Activated CD8-positive, alpha-beta T cell treated with anti-CD3 and anti-CD28 coated beads, Interleukin-2, amount 10 ng/mL, durations not matched to agents 7 days and 5 days (primary cell): ENCODE measurements around the gene PLA2G4E. TPM values are rescaled to one million over a fixed set of nuclear protein-coding genes. Genes with fewer than 3 reads are reported as not detected.

Experiments used
- ATAC-seq: fragments of 150-1000 bp; cut with Tn5 transposase; one replicate; pipeline ENCODE4 v1.10.0; 2021; ENCODE audit warnings: moderate library complexity
- CTCF ChIA-PET: fragments of 350-600 bp; sonication (Branson Sonifier 250); formaldehyde crosslinking; loops from one replicate; lab custom pipeline; 2021; ENCODE audit warnings: antibody characterized with exemption; lab: Charles Lee
- POLR2A ChIA-PET: fragments of 350-600 bp; sonication (Branson Sonifier 250); formaldehyde crosslinking; loops from one replicate; lab custom pipeline; 2021; ENCODE audit warnings: antibody characterized with exemption; lab: Charles Lee
- DNase-seq: peaks from one replicate; pipeline ENCODE4 v3.0.0-alpha.2; 2020
- H3K27ac Mint-ChIP-seq: one replicate; pipeline ENCODE4 v1.8.0; 2021; ENCODE audit warnings: mild to moderate bottlenecking, mixed read lengths
- H3K27me3 Mint-ChIP-seq: one replicate; pipeline ENCODE4 v1.8.0; 2021; ENCODE audit warnings: low read depth, mixed read lengths
- H3K36me3 Mint-ChIP-seq: one replicate; pipeline ENCODE4 v1.8.0; 2021; ENCODE audit warnings: low read depth, mixed read lengths
- H3K4me1 Mint-ChIP-seq: one replicate; pipeline ENCODE4 v1.8.0; 2021; ENCODE audit warnings: low read depth, mixed read lengths
- H3K4me3 Mint-ChIP-seq: one replicate; pipeline ENCODE4 v1.8.0; 2021; ENCODE audit warnings: mild to moderate bottlenecking, mixed read lengths
- H3K9me3 Mint-ChIP-seq: one replicate; pipeline ENCODE4 v1.8.0; 2022; ENCODE audit warnings: mixed read lengths; ENCODE audit not compliant: insufficient read depth
- total RNA-seq, 2 experiments: library from RNA; stranded (reverse); gene quantifications; one replicate each; pipeline ENCODE4 v1.2.3, GENCODE V29; 2021

The PLA2G4E gene
- total RNA-seq, 2 experiments from 2014 or later: not detected

GRCh38 chr15:41996921-41997592, 23.8 kb downstream of the PLA2G4E start:
- Mint-ChIP-seq H3K4me3 (no peak overlapping the region), H3K4me1 (no peaks in the 10 kb centered on the region), H3K9me3 (no peaks in the 10 kb centered on the region), H3K36me3 (no peaks in the 10 kb centered on the region), H3K27ac (no peak overlapping the region), H3K27me3 (no peaks in the 10 kb centered on the region)
- ATAC-seq (no peak), DNase-seq (no peak)
- ChIA-PET CTCF (interaction anchor here (0.8 to 2.1 kb wide), 4 partner anchors 8 to 60 kb away, joined by 3 to 11 read pairs (median 6); no protein-coding TSS in a partner anchor), POLR2A (no interaction called here)

- POLR2A ChIA-PET: no interaction called here
- Mint-ChIP-seq H3K4me1 (no peaks in the 10 kb centered on the region), H3K36me3 (no peaks in the 10 kb centered on the region), H3K27ac (no peak overlapping the region), H3K9me3 (no peaks in the 10 kb centered on the region), H3K4me3 (no peak overlapping the region), H3K27me3 (no peaks in the 10 kb centered on the region)
- DNase-seq (no peak), ATAC-seq (no peak)
- CTCF ChIA-PET: interaction anchor here (1.7 kb wide), 1 partner anchor 61 kb away, joined by 4 read pairs; no protein-coding TSS in a partner anchor
Measured at GRCh38 chr15:41996376-41996775, 24.5 kb downstream of the PLA2G4E start.

- DNase-seq (no peak), ATAC-seq (no peak)
- Mint-ChIP-seq H3K27me3 (no peaks in the 10 kb centered on the region), H3K36me3 (no peaks in the 10 kb centered on the region), H3K9me3 (no peaks in the 10 kb centered on the region), H3K4me3 (no peak overlapping the region), H3K4me1 (no peaks in the 10 kb centered on the region), H3K27ac (no peak overlapping the region)
- ChIA-PET CTCF (interaction anchor here (0.8 to 1.7 kb wide), 4 partner anchors 57 to 83 kb away, joined by 3 to 4 read pairs (median 4); no protein-coding TSS in a partner anchor), POLR2A (no interaction called here)
Measured at GRCh38 chr15:41995476-41995855, 25.4 kb downstream of the PLA2G4E start.

- DNase-seq (no peak), ATAC-seq (no peak)
- Mint-ChIP-seq H3K9me3 (no peaks in the 10 kb centered on the region), H3K27me3 (no peaks in the 10 kb centered on the region), H3K4me3 (no peak overlapping the region), H3K27ac (no peak overlapping the region), H3K36me3 (no peaks in the 10 kb centered on the region), H3K4me1 (no peaks in the 10 kb centered on the region)
- ChIA-PET CTCF (interaction anchor here (0.8 to 1.7 kb wide), 4 partner anchors 57 to 84 kb away, joined by 3 to 4 read pairs (median 4); no protein-coding TSS in a partner anchor), POLR2A (no interaction called here)
Measured at GRCh38 chr15:41994772-41995475, 25.9 kb downstream of the PLA2G4E start.

GRCh38 chr15:41994171-41994650, 26.6 kb downstream of the PLA2G4E start:
- ChIA-PET CTCF (interaction anchor here (0.8 to 1.4 kb wide), 3 partner anchors 72 to 90 kb away, joined by 3 to 4 read pairs (median 3); no protein-coding TSS in a partner anchor), POLR2A (no interaction called here)
- Mint-ChIP-seq H3K4me3 (no peak overlapping the region), H3K27ac (no peak overlapping the region), H3K36me3 (no peaks in the 10 kb centered on the region), H3K27me3 (no peaks in the 10 kb centered on the region), H3K4me1 (no peaks in the 10 kb centered on the region), H3K9me3 (no peaks in the 10 kb centered on the region)
- DNase-seq (no peak), ATAC-seq (no peak)

- H3K9me3 Mint-ChIP-seq: no peaks in the 10 kb centered on the region
- CTCF ChIA-PET: interaction anchor here (1.1 kb wide), 1 partner anchor 91 kb away, joined by 3 read pairs; no protein-coding TSS in a partner anchor
- H3K4me3 Mint-ChIP-seq: no peak overlapping the region
- H3K27ac Mint-ChIP-seq: no peak overlapping the region
- H3K36me3 Mint-ChIP-seq: no peaks in the 10 kb centered on the region
- H3K4me1 Mint-ChIP-seq: no peaks in the 10 kb centered on the region
- POLR2A ChIA-PET: no interaction called here
- H3K27me3 Mint-ChIP-seq: no peaks in the 10 kb centered on the region
- DNase-seq (no peak), ATAC-seq (no peak)
Measured at GRCh38 chr15:41993472-41994170, 27.2 kb downstream of the PLA2G4E start.

- no peaks in the 10 kb centered on the region for H3K27me3 Mint-ChIP-seq
- no peak overlapping the region for H3K27ac Mint-ChIP-seq
- H3K9me3 Mint-ChIP-seq: no peaks in the 10 kb centered on the region
- H3K4me3 Mint-ChIP-seq: no peak overlapping the region
- ATAC-seq (no peak), DNase-seq (no peak)
- ChIA-PET CTCF (interaction anchor here (1.1 kb wide), 1 partner anchor 91 kb away, joined by 3 read pairs; no protein-coding TSS in a partner anchor), POLR2A (no interaction called here)
- H3K36me3 Mint-ChIP-seq: no peaks in the 10 kb centered on the region
- no peaks in the 10 kb centered on the region for H3K4me1 Mint-ChIP-seq
Measured at GRCh38 chr15:41992803-41993190, 28.0 kb downstream of the PLA2G4E start.

- Mint-ChIP-seq H3K27ac (no peak overlapping the region), H3K27me3 (no peaks in the 10 kb centered on the region), H3K4me1 (no peaks in the 10 kb centered on the region), H3K36me3 (no peaks in the 10 kb centered on the region), H3K4me3 (no peak overlapping the region), H3K9me3 (no peaks in the 10 kb centered on the region)
- DNase-seq (no peak), ATAC-seq (no peak)
- ChIA-PET POLR2A (no interaction called here), CTCF (no interaction called here)
Measured at GRCh38 chr15:41992151-41992802, 28.6 kb downstream of the PLA2G4E start.

GRCh38 chr15:41990691-41991090, 30.2 kb downstream of the PLA2G4E start:
- ChIA-PET CTCF (interaction anchor here (1.0 to 4.0 kb wide), 18 partner anchors 11 to 148 kb away, joined by 3 to 64 read pairs (median 8); no protein-coding TSS in a partner anchor), POLR2A (no interaction called here)
- Mint-ChIP-seq H3K27ac (no peak overlapping the region), H3K36me3 (no peaks in the 10 kb centered on the region), H3K9me3 (no peaks in the 10 kb centered on the region), H3K27me3 (no peaks in the 10 kb centered on the region), H3K4me3 (no peak overlapping the region), H3K4me1 (no peaks in the 10 kb centered on the region)
- no peak for DNase-seq
- no peak for ATAC-seq

- H3K4me1 Mint-ChIP-seq: no peaks in the 10 kb centered on the region
- DNase-seq: no peak
Measured at GRCh38 chr15:41990243-41990605, 30.6 kb downstream of the PLA2G4E start.

GRCh38 chr15:41989573-41990242, 31.1 kb downstream of the PLA2G4E start:
- H3K4me3 Mint-ChIP-seq: no peak overlapping the region
- H3K9me3 Mint-ChIP-seq: no peaks in the 10 kb centered on the region
- H3K27me3 Mint-ChIP-seq: no peaks in the 10 kb centered on the region
- ATAC-seq (peak; percentile 88), DNase-seq (peak; percentile 88)
- ChIA-PET CTCF (interaction anchor here (0.7 to 4.0 kb wide), 43 partner anchors 8 to 486 kb away, joined by 3 to 64 read pairs (median 4); partner anchors contain the start of genes EHD4 and PLA2G4E), POLR2A (no interaction called here)
- no peaks in the 10 kb centered on the region for H3K36me3 Mint-ChIP-seq
- H3K27ac Mint-ChIP-seq: no peak overlapping the region
- H3K4me1 Mint-ChIP-seq: no peaks in the 10 kb centered on the region

More at GRCh38 chr15:41990243-41990605, 30.6 kb downstream of the PLA2G4E start:
- ChIA-PET CTCF (interaction anchor here (0.7 to 4.0 kb wide), 34 partner anchors 8 to 486 kb away, joined by 3 to 64 read pairs (median 4); partner anchors contain the start of gene PLA2G4E), POLR2A (no interaction called here)
- no peaks in the 10 kb centered on the region for H3K27me3 Mint-ChIP-seq
- no peak overlapping the region for H3K4me3 Mint-ChIP-seq
- H3K36me3 Mint-ChIP-seq: no peaks in the 10 kb centered on the region
- no peaks in the 10 kb centered on the region for H3K9me3 Mint-ChIP-seq
- ATAC-seq: no peak
- no peak overlapping the region for H3K27ac Mint-ChIP-seq
